Kidney epithelial cell (primary cell): ENCODE measurements around the gene CGRRF1. TPM values are rescaled to one million over a fixed set of nuclear protein-coding genes. Genes with fewer than 3 reads are reported as not detected.

Source experiments
- DNase-seq: peaks from one replicate; pipeline ENCODE4 v3.0.0-alpha.2; 2010; ENCODE audit warnings: low read depth
- H3K27me3 ChIP-seq: 2 replicates; pipeline ENCODE4 v1.6.0; 2011; ENCODE audit warnings: low read length; ENCODE audit not compliant: control insufficient read depth, insufficient read depth
- H3K36me3 ChIP-seq: 2 replicates; pipeline ENCODE4 v1.5.1; 2011; ENCODE audit warnings: low read length; ENCODE audit not compliant: control insufficient read depth, insufficient read depth
- H3K4me3 ChIP-seq: 2 replicates; pipeline ENCODE4 v1.5.1; 2011; ENCODE audit warnings: low read depth, mild to moderate bottlenecking, control low read depth, low read length
- CTCF ChIP-seq: IDR thresholded peaks from 2 replicates; pipeline ENCODE4 v1.5.1; 2011; ENCODE audit warnings: mild to moderate bottlenecking, moderate library complexity, low read length, control low read depth, inconsistent platforms; ENCODE audit not compliant: insufficient read depth, poor library complexity, severe bottlenecking
- total RNA-seq: library from RNA; depleted of rRNA; stranded (reverse); fragments of >200 nt; gene quantifications from 2 replicates; pipeline ENCODE4 v1.2.3, GENCODE V29; 2015

CGRRF1 gene
- 13.4 and 15.4 TPM in 2 replicates for total RNA-seq

GRCh38 chr14:54509546-54510501, at the start of gene CGRRF1:
Gene CGRRF1, plus strand, starts transcription at chr14:54509906. Its CDS starts 54 bp downstream, at chr14:54509960.
- peak; percentile 47 for TF ChIP-seq CTCF
- H3K36me3 ChIP-seq, result no peaks in the 10 kb centered on the region
- peak within 1 kb of the TSS; percentile 97 for H3K4me3 ChIP-seq
- no peaks in the 10 kb centered on the region for H3K27me3 ChIP-seq
- DNase-seq, result peak; percentile 89

GRCh38 chr14:54462048-54462447, 47.7 kb upstream of the CGRRF1 start:
- H3K36me3 ChIP-seq, result no peaks in the 10 kb centered on the region
- no peak for DNase-seq
- TF ChIP-seq CTCF, result no peak
- H3K27me3 ChIP-seq, result no peaks in the 10 kb centered on the region
- no peak overlapping the region for H3K4me3 ChIP-seq

GRCh38 chr14:54465654-54466053, 44.1 kb upstream of the CGRRF1 start:
- DNase-seq, result no peak
- H3K4me3 ChIP-seq, result no peak overlapping the region
- H3K36me3 ChIP-seq, result no peaks in the 10 kb centered on the region
- TF ChIP-seq CTCF, result no peak
- H3K27me3 ChIP-seq, result no peaks in the 10 kb centered on the region

GRCh38 chr14:54467280-54467679, 42.4 kb upstream of the CGRRF1 start:
- Histone ChIP-seq H3K36me3 (no peaks in the 10 kb centered on the region), H3K27me3 (no peaks in the 10 kb centered on the region), H3K4me3 (no peak overlapping the region)
- TF ChIP-seq CTCF, result no peak
- DNase-seq, result no peak

- Histone ChIP-seq H3K27me3 (no peaks in the 10 kb centered on the region), H3K36me3 (no peaks in the 10 kb centered on the region), H3K4me3 (no peak overlapping the region)
- DNase-seq, result no peak
- TF ChIP-seq CTCF, result no peak
Measured at GRCh38 chr14:54470701-54471100, 39.0 kb upstream of the CGRRF1 start.
